Peyer's patch (tissue), 4 donors: ENCODE data around the gene ARHGAP26. TPM values are rescaled to one million over a fixed set of nuclear protein-coding genes. Genes with fewer than 3 reads are reported as not detected.
"Not testable (repeated sequence)": the region's sequence is repeated elsewhere in the genome, so short reads cannot be mapped to it uniquely, and the experiment has no call there.

ENCODE experiments used
- DNase-seq, 3 donors: peaks; one replicate each; pipeline ENCODE4 v3.0.0-alpha.2; 2017 to 2019
- H3K27ac ChIP-seq, 4 donors: fragments of 200-600 bp; sonication (generic); one replicate each; pipeline ENCODE4 v1.5.1; 2016 to 2019
- H3K27me3 ChIP-seq, 2 donors: fragments of 200-600 bp; sonication (generic); one replicate each; pipeline ENCODE4 v1.5.1; 2019
- H3K36me3 ChIP-seq, 3 donors: fragments of 200-600 bp; sonication (generic); one replicate each; pipeline ENCODE4 v1.5.1; 2016 to 2019
- H3K4me1 ChIP-seq, 4 donors: fragments of 200-600 bp; sonication (generic); one replicate each; pipeline ENCODE4 v1.5.1; 2016 to 2019
- H3K4me3 ChIP-seq, 4 donors: fragments of 200-600 bp; sonication (generic); 1 replicate in 3 of 4; 2 replicates in 1 of 4; pipeline ENCODE4 v1.5.1; 2016 to 2019; ENCODE audit warnings: mild to moderate bottlenecking in 1 of 4
- H3K9me3 ChIP-seq, 4 donors: fragments of 200-600 bp; sonication (generic); one replicate each; pipeline ENCODE4 v1.5.1; 2016 to 2019; ENCODE audit warnings: mild to moderate bottlenecking in 1 of 4
- POLR2A ChIP-seq, 2 donors: fragments of 450-650 bp; IDR thresholded peaks; one replicate each; pipeline ENCODE4 v1.5.1; 2017; ENCODE audit warnings: antibody characterized with exemption in 2 of 2, mild to moderate bottlenecking in 2 of 2, moderate library complexity in 2 of 2
- total RNA-seq, 4 donors: library from RNA; depleted of rRNA; stranded (reverse); fragments of >200 nt; gene quantifications; one replicate each; pipeline ENCODE4 v1.1.0, GENCODE V29; 2016
- TF ChIP-seq, protein P1 (sequence below), 6 experiments: fragments of 450-650 bp in 4 of 6; fragments of 200-600 bp in 2 of 6; sonication (generic) in 1 of 6; IDR thresholded peaks; one replicate each; pipeline ENCODE4 v1.5.1; 2017 to 2019; ENCODE audit warnings: antibody characterized with exemption in 6 of 6, mild to moderate bottlenecking in 3 of 6, moderate library complexity in 1 of 6

Gene ARHGAP26
- total RNA-seq, 4 donors from 2014 or later, result 60.1 to 180 (median 126) TPM

DNA sequence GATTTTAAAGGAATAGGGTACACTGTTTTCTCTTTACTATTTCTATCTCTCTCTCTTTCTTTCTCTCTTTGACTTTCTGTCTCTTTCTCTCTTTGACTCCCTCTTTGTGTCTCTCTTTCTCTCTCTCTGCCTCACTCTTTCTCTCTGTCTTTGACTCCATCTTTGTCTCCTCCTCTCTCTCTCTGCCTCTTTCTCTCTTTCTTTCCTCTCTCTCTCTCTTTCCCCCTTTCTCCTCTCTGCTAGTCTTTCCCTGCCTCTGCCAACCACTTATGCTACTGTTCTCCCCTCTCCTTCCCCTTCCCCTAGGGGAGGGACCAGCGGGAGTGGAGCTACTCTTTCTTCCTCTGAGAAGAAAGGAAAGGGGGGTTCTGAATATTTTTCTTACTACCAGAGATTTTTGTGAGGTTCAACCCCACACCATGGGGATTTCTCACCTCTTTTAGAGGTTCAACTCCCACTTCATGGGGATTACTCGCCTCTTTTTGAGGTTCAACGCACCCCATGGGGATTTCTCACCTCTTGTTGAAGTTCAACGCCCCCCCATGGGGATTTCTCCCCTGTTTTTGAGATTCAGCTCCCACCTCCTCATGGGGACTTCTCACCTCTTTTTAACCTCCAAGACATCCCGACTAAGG is 323.4 kb downstream of the ARHGAP26 start:
- no peaks in the 10 kb centered on the region for H3K4me1 ChIP-seq
- no peak for DNase-seq
- no peaks in the 10 kb centered on the region for H3K36me3 ChIP-seq
- H3K27ac ChIP-seq, result no peak overlapping the region
- no peak for TF ChIP-seq POLR2A (IDR thresholded peaks at IDR 0.05)
- TF ChIP-seq, protein P1, sequence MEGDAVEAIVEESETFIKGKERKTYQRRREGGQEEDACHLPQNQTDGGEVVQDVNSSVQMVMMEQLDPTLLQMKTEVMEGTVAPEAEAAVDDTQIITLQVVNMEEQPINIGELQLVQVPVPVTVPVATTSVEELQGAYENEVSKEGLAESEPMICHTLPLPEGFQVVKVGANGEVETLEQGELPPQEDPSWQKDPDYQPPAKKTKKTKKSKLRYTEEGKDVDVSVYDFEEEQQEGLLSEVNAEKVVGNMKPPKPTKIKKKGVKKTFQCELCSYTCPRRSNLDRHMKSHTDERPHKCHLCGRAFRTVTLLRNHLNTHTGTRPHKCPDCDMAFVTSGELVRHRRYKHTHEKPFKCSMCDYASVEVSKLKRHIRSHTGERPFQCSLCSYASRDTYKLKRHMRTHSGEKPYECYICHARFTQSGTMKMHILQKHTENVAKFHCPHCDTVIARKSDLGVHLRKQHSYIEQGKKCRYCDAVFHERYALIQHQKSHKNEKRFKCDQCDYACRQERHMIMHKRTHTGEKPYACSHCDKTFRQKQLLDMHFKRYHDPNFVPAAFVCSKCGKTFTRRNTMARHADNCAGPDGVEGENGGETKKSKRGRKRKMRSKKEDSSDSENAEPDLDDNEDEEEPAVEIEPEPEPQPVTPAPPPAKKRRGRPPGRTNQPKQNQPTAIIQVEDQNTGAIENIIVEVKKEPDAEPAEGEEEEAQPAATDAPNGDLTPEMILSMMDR (IDR thresholded peaks at IDR 0.05), result no peak
- no peaks in the 10 kb centered on the region for H3K27me3 ChIP-seq
- H3K9me3 ChIP-seq, result no peaks in the 10 kb centered on the region
- H3K4me3 ChIP-seq, result no peak overlapping the region

DNA sequence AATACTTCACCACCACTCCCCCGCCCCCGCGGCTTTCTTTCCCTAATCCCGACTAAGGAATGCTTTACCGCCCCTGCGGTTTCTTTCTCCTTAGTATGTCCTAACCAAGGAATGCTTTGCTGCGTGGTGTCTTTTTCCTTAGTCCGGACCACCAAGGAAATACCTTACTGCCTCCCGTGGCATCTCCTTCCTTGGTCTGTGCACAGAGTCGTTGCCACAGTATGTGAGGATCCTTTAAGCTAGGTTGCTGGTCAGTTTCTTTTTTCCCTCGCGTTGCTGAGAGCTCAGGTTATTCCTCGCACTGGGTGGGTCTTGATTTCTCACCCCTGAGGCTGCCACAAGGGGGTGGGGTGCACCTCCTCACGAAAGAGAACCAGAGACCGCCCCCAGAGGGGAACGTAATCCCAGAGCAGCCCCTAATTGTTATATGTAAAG is 323.9 kb downstream of the ARHGAP26 start:
- H3K4me1 ChIP-seq, result no peaks in the 10 kb centered on the region
- TF ChIP-seq, protein P1 (IDR thresholded peaks at IDR 0.05), result peak in 1 of 6 experiments; percentile 3
- no peak for TF ChIP-seq POLR2A (IDR thresholded peaks at IDR 0.05)
- H3K9me3 ChIP-seq, result no peaks in the 10 kb centered on the region
- H3K27ac ChIP-seq, result no peak overlapping the region
- H3K4me3 ChIP-seq, result peak overlapping the region in 1 of 4 donors; percentile 2
- H3K36me3 ChIP-seq, result no peaks in the 10 kb centered on the region
- DNase-seq, result no peak
- H3K27me3 ChIP-seq, result no peaks in the 10 kb centered on the region

DNA sequence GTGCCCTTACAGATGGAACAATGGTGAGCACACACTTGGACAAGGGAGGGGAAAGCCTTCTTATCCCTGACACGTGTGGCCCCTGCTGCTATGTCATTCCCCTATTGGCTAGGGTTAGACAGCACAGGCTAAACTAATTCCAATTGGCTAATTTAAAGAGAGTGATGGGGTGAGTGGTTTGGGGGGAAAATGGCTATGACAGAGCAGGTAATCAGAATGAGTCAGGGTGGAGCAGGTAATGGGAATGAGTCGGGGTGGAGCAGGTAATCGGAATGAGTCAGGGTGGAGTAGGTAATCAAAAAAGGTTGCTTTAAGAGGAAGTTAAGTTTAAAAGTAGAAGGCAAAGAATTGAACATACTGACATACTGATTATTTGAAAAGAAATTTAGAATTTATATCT is 324.4 kb downstream of the ARHGAP26 start:
- DNase-seq, H3K4me3 ChIP-seq, H3K9me3 ChIP-seq, H3K27me3 ChIP-seq, H3K4me1 ChIP-seq, H3K36me3 ChIP-seq, H3K27ac ChIP-seq: not testable (repeated sequence)

- H3K4me1 ChIP-seq, result no peaks in the 10 kb centered on the region
- H3K27me3 ChIP-seq, result no peaks in the 10 kb centered on the region
- TF ChIP-seq, protein P1 (IDR thresholded peaks at IDR 0.05), result no peak
- TF ChIP-seq POLR2A (IDR thresholded peaks at IDR 0.05), result no peak
Measured at GRCh38 chr5:143101121-143101520, 330.9 kb downstream of the ARHGAP26 start.

GRCh38 chr5:143101725-143102386 is 331.7 kb downstream of the ARHGAP26 start:
- H3K9me3 ChIP-seq, result no peaks in the 10 kb centered on the region
- TF ChIP-seq POLR2A (IDR thresholded peaks at IDR 0.05), result no peak
- TF ChIP-seq, protein P1 (IDR thresholded peaks at IDR 0.05), result no peak
- no peaks in the 10 kb centered on the region for H3K27me3 ChIP-seq
- no peak overlapping the region for H3K4me3 ChIP-seq
- DNase-seq, result no peak
- H3K27ac ChIP-seq, result no peak overlapping the region
- no peaks in the 10 kb centered on the region for H3K36me3 ChIP-seq
- H3K4me1 ChIP-seq, result no peaks in the 10 kb centered on the region

More at GRCh38 chr5:143101121-143101520, 330.9 kb downstream of the ARHGAP26 start:
- Histone ChIP-seq H3K27ac (no peak overlapping the region), H3K4me3 (no peak overlapping the region), H3K9me3 (no peaks in the 10 kb centered on the region), H3K36me3 (no peaks in the 10 kb centered on the region)
- DNase-seq, result no peak

GRCh38 chr5:143102411-143102810 is 332.2 kb downstream of the ARHGAP26 start:
- no peaks in the 10 kb centered on the region for H3K36me3 ChIP-seq
- H3K4me3 ChIP-seq, result no peak overlapping the region
- DNase-seq, result no peak
- no peak overlapping the region for H3K27ac ChIP-seq
- no peak for TF ChIP-seq POLR2A (IDR thresholded peaks at IDR 0.05)
- TF ChIP-seq, protein P1 (IDR thresholded peaks at IDR 0.05), result no peak
- no peaks in the 10 kb centered on the region for H3K9me3 ChIP-seq
- no peaks in the 10 kb centered on the region for H3K27me3 ChIP-seq
- H3K4me1 ChIP-seq, result no peaks in the 10 kb centered on the region
